ENCODE measurements around the gene NCAPD3. TPM values are rescaled to one million over a fixed set of nuclear protein-coding genes. Genes with fewer than 3 reads are reported as not detected.
A peak's percentile ranks its signal among the peaks of the same experiment; 100 is the strongest.

NCAPD3 gene, protein sequence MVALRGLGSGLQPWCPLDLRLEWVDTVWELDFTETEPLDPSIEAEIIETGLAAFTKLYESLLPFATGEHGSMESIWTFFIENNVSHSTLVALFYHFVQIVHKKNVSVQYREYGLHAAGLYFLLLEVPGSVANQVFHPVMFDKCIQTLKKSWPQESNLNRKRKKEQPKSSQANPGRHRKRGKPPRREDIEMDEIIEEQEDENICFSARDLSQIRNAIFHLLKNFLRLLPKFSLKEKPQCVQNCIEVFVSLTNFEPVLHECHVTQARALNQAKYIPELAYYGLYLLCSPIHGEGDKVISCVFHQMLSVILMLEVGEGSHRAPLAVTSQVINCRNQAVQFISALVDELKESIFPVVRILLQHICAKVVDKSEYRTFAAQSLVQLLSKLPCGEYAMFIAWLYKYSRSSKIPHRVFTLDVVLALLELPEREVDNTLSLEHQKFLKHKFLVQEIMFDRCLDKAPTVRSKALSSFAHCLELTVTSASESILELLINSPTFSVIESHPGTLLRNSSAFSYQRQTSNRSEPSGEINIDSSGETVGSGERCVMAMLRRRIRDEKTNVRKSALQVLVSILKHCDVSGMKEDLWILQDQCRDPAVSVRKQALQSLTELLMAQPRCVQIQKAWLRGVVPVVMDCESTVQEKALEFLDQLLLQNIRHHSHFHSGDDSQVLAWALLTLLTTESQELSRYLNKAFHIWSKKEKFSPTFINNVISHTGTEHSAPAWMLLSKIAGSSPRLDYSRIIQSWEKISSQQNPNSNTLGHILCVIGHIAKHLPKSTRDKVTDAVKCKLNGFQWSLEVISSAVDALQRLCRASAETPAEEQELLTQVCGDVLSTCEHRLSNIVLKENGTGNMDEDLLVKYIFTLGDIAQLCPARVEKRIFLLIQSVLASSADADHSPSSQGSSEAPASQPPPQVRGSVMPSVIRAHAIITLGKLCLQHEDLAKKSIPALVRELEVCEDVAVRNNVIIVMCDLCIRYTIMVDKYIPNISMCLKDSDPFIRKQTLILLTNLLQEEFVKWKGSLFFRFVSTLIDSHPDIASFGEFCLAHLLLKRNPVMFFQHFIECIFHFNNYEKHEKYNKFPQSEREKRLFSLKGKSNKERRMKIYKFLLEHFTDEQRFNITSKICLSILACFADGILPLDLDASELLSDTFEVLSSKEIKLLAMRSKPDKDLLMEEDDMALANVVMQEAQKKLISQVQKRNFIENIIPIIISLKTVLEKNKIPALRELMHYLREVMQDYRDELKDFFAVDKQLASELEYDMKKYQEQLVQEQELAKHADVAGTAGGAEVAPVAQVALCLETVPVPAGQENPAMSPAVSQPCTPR (N-terminal part only)
- 17.2 TPM for total RNA-seq
- long read RNA-seq, full-length matches to known transcripts = 2 of 16 reads
- long read RNA-seq, partial matches to known transcripts = 12 of 16 reads
- long read RNA-seq, other reads (novel, unspliced or antisense) = 2 of 16 reads

- TF ChIP-seq CTCF (IDR thresholded peaks at IDR 0.05; ENCODE audit: borderline replicate concordance) = no peak
- Histone ChIP-seq H3K27me3 (ENCODE audit: low read depth) (no peaks in the 10 kb centered on the region), H3K4me3 (peak within 1 kb of the TSS; percentile 89), H3K27ac (replicated peaks) (peak within 1 kb of the TSS; percentile 98), H3K4me1 (peaks cover 53% of the 10 kb centered on the region), H3K9me3 (replicated peaks) (no peaks in the 10 kb centered on the region), H3K36me3 (peaks cover 12% of the 10 kb centered on the region)
- peak; percentile 98 for DNase-seq
- intact Hi-C loops (cut with micrococcal nuclease) = no loop called here
Observed at GRCh38 chr11:134223836-134224709, at the start of gene NCAPD3, which contains the start of gene VPS26B. NCAPD3 (minus strand) TSS chr11:134223967; CDS start chr11:134223926, 41 bp downstream. VPS26B (plus strand) TSS chr11:134224671; CDS start chr11:134225123, 452 bp downstream.

DNA sequence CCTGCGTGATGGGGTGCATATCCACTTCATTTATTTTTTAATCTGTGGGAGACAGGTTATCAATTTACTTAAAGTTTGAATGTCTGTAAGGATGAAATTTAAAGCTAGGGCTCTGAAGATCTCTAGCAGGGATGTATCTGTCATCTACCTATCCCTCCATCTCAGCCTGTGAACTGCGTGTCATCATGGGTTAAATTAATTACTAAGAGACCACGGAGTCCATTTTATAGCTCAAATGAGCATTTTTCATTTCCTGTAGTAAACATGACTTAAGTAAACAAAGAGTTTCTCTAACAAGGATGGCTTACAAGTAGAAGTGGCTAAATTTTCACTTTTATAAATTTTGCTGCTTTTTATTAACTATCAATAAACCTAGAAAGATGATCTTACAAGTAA lies 49.5 kb upstream of the NCAPD3 start:
- no peak overlapping the region for H3K4me3 ChIP-seq
- intact Hi-C loops (cut with micrococcal nuclease) = no loop called here
- no peaks in the 10 kb centered on the region for H3K36me3 ChIP-seq
- H3K9me3 ChIP-seq (replicated peaks) = no peaks in the 10 kb centered on the region
- TF ChIP-seq CTCF (IDR thresholded peaks at IDR 0.05; ENCODE audit: borderline replicate concordance) = no peak
- no peak for DNase-seq
- peaks cover 93% of the 10 kb centered on the region for H3K27me3 ChIP-seq (ENCODE audit: low read depth)
- no peak overlapping the region for H3K27ac ChIP-seq (replicated peaks)
- H3K4me1 ChIP-seq = peaks cover 25% of the 10 kb centered on the region

GRCh38 chr11:134272381-134273316 lies 48.9 kb upstream of the NCAPD3 start:
- Histone ChIP-seq H3K36me3 (no peaks in the 10 kb centered on the region), H3K9me3 (replicated peaks) (no peaks in the 10 kb centered on the region), H3K4me1 (peaks cover 25% of the 10 kb centered on the region), H3K27me3 (ENCODE audit: low read depth) (peaks cover 86% of the 10 kb centered on the region), H3K4me3 (no peak overlapping the region), H3K27ac (replicated peaks) (no peak overlapping the region)
- no peak for TF ChIP-seq CTCF (IDR thresholded peaks at IDR 0.05; ENCODE audit: borderline replicate concordance)
- no peak for DNase-seq
- intact Hi-C loops (cut with micrococcal nuclease) = no loop called here

DNA sequence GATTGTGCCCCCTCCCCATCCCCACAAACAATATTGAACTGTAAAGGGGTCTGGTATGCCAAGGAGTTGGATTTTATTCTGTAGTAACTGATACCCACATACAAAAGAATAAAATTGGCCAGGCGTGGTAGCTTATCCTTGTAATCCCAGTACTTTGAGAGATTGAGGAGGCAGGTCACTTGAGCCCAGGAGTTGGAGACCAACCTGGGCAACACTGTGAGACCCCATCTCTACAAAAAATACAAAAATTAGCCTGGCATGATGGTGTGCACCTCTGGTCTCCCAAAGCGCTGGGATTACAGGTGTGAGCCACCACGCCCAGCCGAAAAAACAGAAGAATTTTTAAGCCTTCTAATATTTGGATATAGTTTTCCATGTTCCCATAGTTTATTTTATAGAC lies 48.2 kb upstream of the NCAPD3 start:
- Histone ChIP-seq H3K36me3 (no peaks in the 10 kb centered on the region), H3K27ac (replicated peaks) (no peak overlapping the region), H3K4me3 (no peak overlapping the region), H3K27me3 (ENCODE audit: low read depth) (peaks cover 79% of the 10 kb centered on the region), H3K9me3 (replicated peaks) (no peaks in the 10 kb centered on the region), H3K4me1 (peaks cover 18% of the 10 kb centered on the region)
- intact Hi-C loops (cut with micrococcal nuclease) = no loop called here
- no peak for TF ChIP-seq CTCF (IDR thresholded peaks at IDR 0.05; ENCODE audit: borderline replicate concordance)
- DNase-seq = no peak
